Measurements from ENCODE around the gene SYNE1.

DNA sequence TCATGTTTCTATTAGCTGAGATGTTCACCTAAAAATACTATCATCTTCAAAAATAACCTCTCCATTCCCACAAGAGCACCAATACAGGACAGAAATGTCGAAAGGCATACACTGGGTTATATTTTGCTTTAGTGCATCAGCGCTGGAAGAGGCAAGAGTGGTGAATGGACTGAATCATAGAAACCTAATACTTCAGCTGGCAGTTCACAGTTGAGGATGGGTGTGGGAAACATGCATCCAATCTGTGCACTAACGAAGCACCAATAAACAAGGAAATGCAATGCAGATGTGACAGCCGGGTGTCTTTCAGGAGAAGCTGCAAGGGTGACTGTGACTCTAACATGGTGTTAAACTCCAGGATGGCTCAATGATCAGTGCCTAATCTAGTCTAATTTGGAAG is 463.8 kb downstream of the SYNE1 start:
- no peak for TF ChIP-seq CTCF (conservative IDR thresholded peaks at IDR 0.05; ENCODE audit: low read length)
- TF ChIP-seq EZH2phosphoT487 (IDR thresholded peaks at IDR 0.05; ENCODE audit: borderline replicate concordance, low read depth, low read length): no peak

Measured in OCI-LY7 (cell line).